Endothelial cell of umbilical vein (primary cell): ENCODE data around the gene LMAN1L. TPM values are rescaled to one million over a fixed set of nuclear protein-coding genes. Genes with fewer than 3 reads are reported as not detected.

ENCODE experiments used
- BruUV-seq: library from RNA; stranded (reverse); fragments of 400-500 nt; replicated peaks from 2 replicates; lab custom pipeline; 2021; lab: Mats Ljungman, UMichigan
- CTCF ChIA-PET: fragments of 300-600, 350-600 bp; sonication (Branson Sonifier 250); formaldehyde crosslinking; loops from one replicate; lab custom pipeline; 2021; ENCODE audit warnings: antibody characterized with exemption, inconsistent platforms; lab: Charles Lee
- POLR2A ChIA-PET: fragments of 300-600, 350-600 bp; sonication (Branson Sonifier 250); formaldehyde crosslinking; loops from one replicate; lab custom pipeline; 2021; ENCODE audit warnings: antibody characterized with exemption, inconsistent platforms; lab: Charles Lee
- DNase-seq: peaks from one replicate; pipeline ENCODE4 v3.0.0-alpha.2; 2011; ENCODE audit warnings: low read depth, low spot score
- FAIRE-seq: peaks from 2 replicates; lab custom pipeline; 2011; peaks lifted over from hg19 to GRCh38; lab: Jason Lieb, UNC
- H2AFZ ChIP-seq: 2 replicates; pipeline ENCODE4 v1.6.0; 2012; ENCODE audit warnings: low read depth, low read length, control low read depth, inconsistent platforms
- H3K27ac ChIP-seq: 2 replicates; pipeline ENCODE4 v1.5.1; 2011; ENCODE audit warnings: low read depth, mild to moderate bottlenecking, control low read depth, low read length, moderate library complexity; ENCODE audit not compliant: insufficient read depth
- H3K27me3 ChIP-seq, 2 experiments: 2 replicates each; pipeline versions ENCODE4 v1.6.0 to v1.6.1; 2011; ENCODE audit warnings: low read length in 2 of 2, mixed read lengths in 1 of 2; ENCODE audit not compliant: control insufficient read depth in 2 of 2, insufficient read depth in 2 of 2
- H3K36me3 ChIP-seq, 2 experiments: 2 replicates in 1 of 2; 3 replicates in 1 of 2; pipeline ENCODE4 v1.5.1; 2011; ENCODE audit warnings: low read length in 2 of 2, mild to moderate bottlenecking in 1 of 2, moderate library complexity in 1 of 2; ENCODE audit not compliant: control insufficient read depth in 2 of 2, insufficient read depth in 2 of 2; ENCODE audit errors: extremely low read depth in 1 of 2
- H3K4me1 ChIP-seq: 3 replicates; pipeline ENCODE4 v1.5.1; 2011; ENCODE audit warnings: mild to moderate bottlenecking, low read length; ENCODE audit not compliant: control insufficient read depth, insufficient read depth; ENCODE audit errors: extremely low read depth
- H3K4me2 ChIP-seq: 2 replicates; pipeline ENCODE4 v1.6.1; 2011; ENCODE audit warnings: low read length, control low read depth, mixed read lengths; ENCODE audit not compliant: insufficient read depth
- H3K4me3 ChIP-seq, 3 experiments: fragments of 200-600 bp in 1 of 3; sonication (generic), shearing (Covaris generic) in 1 of 3; replicated peaks in 1 of 3; 2 replicates each; pipeline ENCODE4 v1.5.1; 2011 to 2016; ENCODE audit warnings: control low read depth in 3 of 3, low read length in 3 of 3, mild to moderate bottlenecking in 2 of 3, inconsistent platforms in 1 of 3, low read depth in 1 of 3, moderate library complexity in 1 of 3; ENCODE audit not compliant: insufficient read depth in 1 of 3
- H3K79me2 ChIP-seq: 2 replicates; pipeline ENCODE4 v1.6.0; 2012; ENCODE audit warnings: low read length, inconsistent platforms; ENCODE audit not compliant: control insufficient read depth, insufficient read depth
- H3K9ac ChIP-seq: replicated peaks from 2 replicates; pipeline ENCODE3; 2011; ENCODE audit warnings: low read length, control low read depth; ENCODE audit not compliant: insufficient read depth; ENCODE audit errors: extremely low read depth
- H3K9me1 ChIP-seq: replicated peaks from 3 replicates; pipeline ENCODE4 v1.6.0; 2011; ENCODE audit warnings: mild to moderate bottlenecking, low read length; ENCODE audit not compliant: control insufficient read depth, insufficient read depth; ENCODE audit errors: extremely low read depth
- H3K9me3 ChIP-seq: replicated peaks from 2 replicates; pipeline ENCODE4 v1.5.1; 2012; ENCODE audit warnings: low read length, inconsistent platforms; ENCODE audit not compliant: control insufficient read depth, insufficient read depth
- H4K20me1 ChIP-seq: replicated peaks from 2 replicates; pipeline ENCODE3; 2011; ENCODE audit warnings: mild to moderate bottlenecking, low read length; ENCODE audit not compliant: control insufficient read depth, insufficient read depth; ENCODE audit errors: extremely low read depth
- POLR2AphosphoS5 ChIP-seq: IDR thresholded peaks from 2 replicates; pipeline ENCODE4 v1.6.1; 2012; ENCODE audit warnings: low read depth, mild to moderate bottlenecking, control low read depth, low read length, moderate library complexity; ENCODE audit not compliant: insufficient read depth
- dilution Hi-C: fragments of 300-500 bp; cut with MboI; formaldehyde crosslinking; loops from one replicate; pipeline ENCODE4 v1.15.0; 2019; ENCODE audit warnings: low sequenced_read_pairs; ENCODE audit not compliant: extremely low pct_ligation_motif_present
- intact Hi-C: fragments of 100-400 bp; cut with micrococcal nuclease; formaldehyde crosslinking; loops from one replicate; pipeline ENCODE4 v1.10.0; 2022
- polyA plus RNA-seq, 4 experiments: library from polyadenylated mRNA; depleted of rRNA in 3 of 4; stranded (reverse) in 3 of 4; unstranded in 1 of 4; fragments of >200 nt; gene quantifications; 2 replicates each; pipeline versions ENCODE4 v1.2.1 to v1.2.3, GENCODE V29; 2011 to 2012; ENCODE audit warnings: missing spikeins in 1 of 4
- total RNA-seq: library from RNA; stranded (reverse); gene quantifications from 2 replicates; pipeline ENCODE4 v1.2.3, GENCODE V29; 2021
- TF ChIP-seq, protein P1 (sequence below), 2 donors: IDR thresholded peaks; 1 replicate in 1 of 2; 2 replicates in 1 of 2; pipeline ENCODE4 v1.5.1; 2011; ENCODE audit warnings: low read length in 2 of 2, mild to moderate bottlenecking in 2 of 2, moderate library complexity in 2 of 2, control low read depth in 1 of 2, inconsistent platforms in 1 of 2, low read depth in 1 of 2; ENCODE audit not compliant: insufficient read depth in 1 of 2; ENCODE audit errors: extremely low read depth in 1 of 2

The LMAN1L gene
- total and polyA plus RNA-seq, 2 donors (not counting 3 experiments of a cell fraction or from before 2014, with no cell fraction given) = not detected

DNA sequence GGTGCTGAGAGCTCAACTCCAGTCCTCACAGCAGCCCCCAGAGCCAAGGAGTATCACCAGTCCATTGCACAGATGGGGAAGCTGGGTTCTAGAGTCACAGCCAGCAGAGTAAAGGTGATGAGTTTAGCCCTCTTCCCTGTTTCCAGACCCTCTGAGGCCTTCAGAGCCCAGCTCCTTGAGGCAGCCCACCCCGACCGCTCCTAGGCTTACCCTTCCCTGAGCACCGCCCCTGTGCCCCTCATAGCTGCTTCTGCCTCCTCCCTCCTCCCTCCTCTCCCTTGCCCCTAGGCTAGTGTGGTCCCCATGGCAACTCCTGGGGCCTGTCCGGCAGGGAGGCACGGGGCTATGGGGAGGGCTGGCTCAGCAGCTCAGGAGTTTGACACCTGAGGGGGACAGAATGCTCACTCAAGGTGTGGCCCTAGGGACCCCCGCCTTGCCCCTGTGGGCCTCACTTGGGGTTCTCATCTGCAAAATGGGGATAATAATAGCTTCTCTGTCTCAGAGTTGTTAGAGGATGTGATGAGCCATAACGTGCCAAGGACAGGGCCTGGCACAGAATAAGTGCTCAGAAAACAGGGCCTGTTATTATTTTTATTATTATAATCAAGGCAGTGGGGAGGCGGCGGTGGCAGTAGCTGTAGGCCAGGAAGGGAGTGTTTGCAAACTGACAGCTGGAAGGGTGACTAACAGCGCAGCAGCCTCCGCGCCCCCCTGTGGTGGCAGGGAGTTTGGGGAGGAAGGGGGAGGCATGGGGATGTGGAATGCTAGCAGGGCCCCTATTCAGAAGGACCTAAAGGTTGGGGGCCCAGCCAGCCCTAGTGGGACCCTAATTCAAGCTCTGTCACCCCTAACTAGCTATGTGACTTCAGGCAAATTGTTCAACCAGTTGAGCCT, 19.3 kb upstream of the LMAN1L start:
- Histone ChIP-seq H3K4me1 (peaks cover 6% of the 10 kb centered on the region), H2AFZ (no peak overlapping the region), H3K9me3 (no peaks in the 10 kb centered on the region), H3K79me2 (peaks cover 78% of the 10 kb centered on the region), H3K4me3 (no peak overlapping the region), H4K20me1 (no peaks in the 10 kb centered on the region), H3K27ac (no peak overlapping the region), H3K36me3 (peaks cover 0 to 7% of the 10 kb centered on the region in 2 experiments), H3K9me1 (no peaks in the 10 kb centered on the region), H3K27me3 (no peaks in the 10 kb centered on the region), H3K9ac (no peak overlapping the region), H3K4me2 (no peak overlapping the region)
- DNase-seq (no peak), FAIRE-seq (no peak)
- ChIA-PET POLR2A (no interaction called here), CTCF (interaction anchor here (0.8 to 6.5 kb wide), 9 partner anchors 9 to 159 kb away, joined by 3 to 69 read pairs (median 9); partner anchors contain the start of genes CSK and LMAN1L)
- TF ChIP-seq, protein P1, sequence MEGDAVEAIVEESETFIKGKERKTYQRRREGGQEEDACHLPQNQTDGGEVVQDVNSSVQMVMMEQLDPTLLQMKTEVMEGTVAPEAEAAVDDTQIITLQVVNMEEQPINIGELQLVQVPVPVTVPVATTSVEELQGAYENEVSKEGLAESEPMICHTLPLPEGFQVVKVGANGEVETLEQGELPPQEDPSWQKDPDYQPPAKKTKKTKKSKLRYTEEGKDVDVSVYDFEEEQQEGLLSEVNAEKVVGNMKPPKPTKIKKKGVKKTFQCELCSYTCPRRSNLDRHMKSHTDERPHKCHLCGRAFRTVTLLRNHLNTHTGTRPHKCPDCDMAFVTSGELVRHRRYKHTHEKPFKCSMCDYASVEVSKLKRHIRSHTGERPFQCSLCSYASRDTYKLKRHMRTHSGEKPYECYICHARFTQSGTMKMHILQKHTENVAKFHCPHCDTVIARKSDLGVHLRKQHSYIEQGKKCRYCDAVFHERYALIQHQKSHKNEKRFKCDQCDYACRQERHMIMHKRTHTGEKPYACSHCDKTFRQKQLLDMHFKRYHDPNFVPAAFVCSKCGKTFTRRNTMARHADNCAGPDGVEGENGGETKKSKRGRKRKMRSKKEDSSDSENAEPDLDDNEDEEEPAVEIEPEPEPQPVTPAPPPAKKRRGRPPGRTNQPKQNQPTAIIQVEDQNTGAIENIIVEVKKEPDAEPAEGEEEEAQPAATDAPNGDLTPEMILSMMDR (IDR thresholded peaks at IDR 0.05; ENCODE audit: extremely low read depth in 1 of 2, insufficient read depth in 1 of 2, low read depth in 1 of 2, low read length in 2 of 2) = peak in 1 of 2 donors; percentile 12
- TF ChIP-seq POLR2AphosphoS5 = no peak
- BruUV-seq = no TSS peak
- dilution Hi-C loops = no loop called here
- intact Hi-C loops = no loop called here
